Measurements from ENCODE around the gene ZBED4.

ZBED4 gene

DNA sequence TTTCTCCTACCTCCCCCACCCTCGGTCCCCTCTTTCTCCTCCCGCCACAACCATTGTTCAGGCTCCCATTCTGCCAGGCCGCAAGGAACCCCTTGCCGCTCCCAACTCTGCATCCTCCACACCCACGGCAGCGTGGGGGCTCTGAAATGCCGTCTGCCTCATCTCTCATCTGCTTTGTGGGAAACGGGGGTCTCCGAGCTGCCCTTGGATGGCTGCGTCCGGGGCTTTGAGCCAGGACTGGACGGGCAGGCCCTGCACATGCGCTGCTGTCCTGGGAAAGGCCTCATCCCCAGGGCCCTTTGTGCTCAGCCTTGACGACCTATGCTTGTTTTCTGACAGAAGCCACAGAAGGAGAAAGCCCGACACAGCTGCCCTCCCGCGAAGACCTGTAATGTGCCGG lies 73.3 kb downstream of the ZBED4 start:
- DNase-seq, result no peak

DNA sequence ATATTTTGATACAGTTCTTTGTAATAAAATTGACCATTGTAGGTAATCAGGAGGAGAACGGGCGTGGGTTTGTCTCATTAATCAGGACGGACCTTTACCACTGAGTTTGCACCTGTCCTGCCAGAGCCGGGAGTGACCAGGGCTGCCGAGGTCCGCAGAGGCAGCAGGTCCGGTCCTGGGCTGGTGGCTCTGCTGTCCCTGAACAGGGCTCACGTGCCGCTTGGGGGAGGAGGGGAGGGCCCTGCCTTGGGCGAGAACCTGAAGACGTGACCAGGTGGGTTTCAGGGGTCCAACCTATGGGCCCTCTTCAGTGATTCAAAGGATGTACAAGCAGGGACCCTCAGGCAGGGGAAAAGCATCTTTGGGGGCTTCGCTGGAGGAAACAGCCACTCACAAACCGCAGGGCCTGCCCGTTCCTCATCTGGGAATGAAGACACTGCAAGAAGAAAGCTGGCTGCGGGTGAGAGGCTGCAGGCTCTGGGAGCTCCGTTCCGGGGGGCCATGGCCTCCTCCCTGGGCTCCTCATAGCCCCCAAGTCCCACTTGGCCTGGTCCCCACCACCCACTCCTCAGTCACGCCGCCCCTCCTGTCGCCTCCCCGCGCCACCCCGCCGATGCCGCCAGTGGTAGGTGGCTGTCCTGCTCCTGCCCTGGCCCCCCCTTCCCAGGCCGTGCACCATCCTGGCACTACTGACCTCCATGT lies 74.0 kb downstream of the ZBED4 start:
- DNase-seq, result no peak

DNA sequence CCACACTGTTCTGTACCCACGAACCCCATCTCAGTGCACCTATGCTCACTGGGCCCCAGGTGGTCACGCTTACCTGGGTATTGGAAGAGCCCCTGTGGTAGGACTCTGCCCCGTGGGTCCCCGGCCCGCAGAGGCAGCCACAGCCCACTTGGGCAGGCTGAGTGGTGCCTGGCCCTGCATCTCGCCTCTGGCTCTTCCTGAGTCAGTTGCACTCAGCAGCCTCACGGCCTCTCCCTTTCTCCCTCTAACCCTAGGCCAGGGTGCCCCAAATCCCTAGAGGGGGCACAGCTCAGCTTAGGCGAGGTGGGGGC lies 74.5 kb downstream of the ZBED4 start:
- DNase-seq, result no peak

DNA sequence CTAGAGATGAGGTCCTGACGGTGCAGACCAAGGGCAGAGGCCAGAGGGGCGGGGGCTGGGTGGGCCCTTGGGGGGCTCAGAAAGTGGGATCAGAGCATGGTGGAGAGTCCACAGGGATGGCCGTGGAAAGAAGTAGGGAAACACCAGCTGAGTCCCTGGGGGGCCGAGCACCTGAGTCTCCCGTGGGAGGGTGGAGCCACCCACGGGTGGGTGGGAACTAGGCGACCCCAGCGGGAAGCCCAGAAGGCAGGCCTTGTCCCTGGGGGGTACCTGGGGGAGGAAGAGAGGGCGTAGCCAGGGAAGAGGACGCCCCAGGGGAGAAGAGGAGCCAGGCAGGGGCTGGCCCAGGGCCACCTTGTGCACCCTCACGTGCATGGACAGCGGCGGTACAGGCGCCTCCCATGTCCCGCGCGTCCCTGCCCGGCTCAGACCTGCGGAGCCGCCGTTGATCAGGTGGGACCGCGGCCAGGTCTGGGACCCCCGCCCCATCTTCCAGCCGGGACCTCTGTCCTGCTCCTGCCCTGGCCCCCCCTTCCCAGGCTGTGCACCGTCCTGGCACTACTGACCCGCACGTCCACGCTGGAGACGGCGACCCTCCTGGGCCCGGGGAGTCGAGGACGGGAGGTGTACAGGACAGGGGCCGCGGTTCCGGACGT lies 75.0 kb downstream of the ZBED4 start:
- DNase-seq, result no peak

DNA sequence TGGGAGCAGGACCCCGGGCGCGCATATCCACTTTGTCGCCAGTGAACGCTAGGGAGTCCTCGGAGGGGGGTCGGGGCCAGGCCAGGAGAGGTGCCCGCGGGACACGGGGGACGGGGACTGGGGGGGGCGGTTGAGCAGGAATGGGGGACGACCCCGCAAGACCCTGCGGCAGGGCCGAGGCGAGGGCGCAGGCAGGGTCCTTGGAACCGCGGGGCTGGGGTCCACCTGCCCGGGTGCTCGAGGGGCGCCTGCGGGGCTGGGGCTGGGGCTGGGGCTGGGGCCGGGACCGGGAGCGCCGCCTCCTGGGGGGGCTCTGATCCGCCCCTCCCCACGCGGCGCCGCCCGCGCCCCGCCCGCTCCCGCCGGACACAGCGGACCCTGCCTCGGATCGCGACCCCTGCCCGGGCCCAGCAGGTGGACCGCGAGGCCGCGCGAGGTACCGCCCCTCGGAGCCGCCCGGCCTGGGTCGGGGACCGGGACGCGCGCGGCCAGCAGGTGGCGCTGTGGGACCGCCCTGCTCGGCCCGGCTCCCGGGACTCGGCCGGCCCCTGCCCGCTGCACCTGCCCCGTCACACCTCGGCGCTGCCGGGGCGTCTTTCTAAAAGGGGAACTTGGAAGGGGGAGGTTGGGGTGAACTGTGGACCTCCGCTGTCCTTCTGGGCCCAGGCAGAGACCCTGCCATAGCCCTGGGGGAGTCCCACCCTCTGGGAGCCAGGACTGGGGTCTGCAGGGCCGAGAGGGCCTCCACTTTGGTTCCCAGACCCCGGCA lies 75.8 kb downstream of the ZBED4 start:
- DNase-seq, result peak; percentile 48

DNA sequence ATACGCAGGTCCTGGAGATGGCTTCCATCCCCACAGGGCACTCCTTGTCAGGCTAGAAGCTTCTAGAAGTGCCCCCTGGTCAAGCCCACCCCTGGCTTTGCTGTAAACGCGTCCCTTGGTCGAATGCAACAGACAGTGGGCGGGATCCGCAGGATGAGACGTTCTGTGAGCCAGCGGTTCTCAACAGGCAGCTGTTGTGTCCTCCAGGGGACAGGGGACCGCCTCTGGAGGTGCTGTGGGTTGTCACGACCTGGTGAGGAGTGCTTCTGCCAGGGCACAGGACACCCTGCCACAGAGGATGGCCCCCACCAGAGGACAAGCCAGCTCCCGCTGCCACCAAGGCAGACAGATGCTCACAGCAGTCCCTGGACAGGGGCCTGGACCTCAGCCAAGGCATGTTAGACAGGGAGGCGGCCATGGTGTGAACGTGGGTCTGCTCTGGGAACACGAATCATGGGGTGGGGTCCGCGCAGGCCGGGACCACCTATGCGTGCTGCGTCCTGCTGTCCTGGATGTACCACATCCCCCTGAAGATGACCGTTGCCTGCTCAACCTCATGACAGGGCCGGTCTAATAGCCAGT lies 76.4 kb downstream of the ZBED4 start:
- DNase-seq, result no peak

DNA sequence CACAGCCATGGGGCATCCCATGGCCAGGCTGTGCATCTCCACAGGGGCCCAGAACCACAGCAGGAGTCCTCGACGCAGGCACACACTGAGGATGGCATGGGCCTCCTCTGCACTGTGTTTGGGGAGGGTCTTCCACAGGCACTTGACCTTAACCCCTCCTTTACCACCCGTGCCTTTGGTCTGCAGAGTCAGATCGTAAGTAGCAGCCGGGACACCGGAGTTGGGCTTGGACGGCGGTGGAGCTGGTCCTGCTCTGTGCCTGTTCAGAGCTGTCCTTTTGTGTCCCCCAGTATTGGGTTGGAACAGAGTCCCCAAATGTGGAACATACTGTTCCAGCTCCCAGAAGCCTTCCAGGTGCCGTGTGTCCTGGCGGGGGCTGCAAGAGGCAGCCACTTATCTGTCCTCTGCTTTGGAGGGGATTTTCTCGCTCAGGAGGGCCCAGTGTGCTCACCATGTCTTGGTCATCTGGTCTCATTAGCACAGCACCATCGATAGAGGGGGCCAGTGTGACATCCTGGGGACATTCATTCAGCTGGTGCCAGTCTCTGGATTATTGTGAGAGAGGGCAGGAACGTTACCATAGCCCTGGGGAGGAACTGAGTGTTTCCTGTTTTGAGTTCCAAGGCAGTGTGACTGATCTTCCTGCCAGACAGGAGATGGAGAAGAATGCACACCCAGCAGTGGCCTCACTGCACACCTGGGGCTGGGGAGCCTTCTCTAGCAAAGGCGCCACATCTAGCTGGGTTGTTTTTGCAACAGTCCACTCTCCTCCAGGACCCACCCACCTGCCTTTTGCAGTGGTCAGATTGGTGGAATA lies 77.2 kb downstream of the ZBED4 start:
- peak; percentile 80 for DNase-seq

DNA sequence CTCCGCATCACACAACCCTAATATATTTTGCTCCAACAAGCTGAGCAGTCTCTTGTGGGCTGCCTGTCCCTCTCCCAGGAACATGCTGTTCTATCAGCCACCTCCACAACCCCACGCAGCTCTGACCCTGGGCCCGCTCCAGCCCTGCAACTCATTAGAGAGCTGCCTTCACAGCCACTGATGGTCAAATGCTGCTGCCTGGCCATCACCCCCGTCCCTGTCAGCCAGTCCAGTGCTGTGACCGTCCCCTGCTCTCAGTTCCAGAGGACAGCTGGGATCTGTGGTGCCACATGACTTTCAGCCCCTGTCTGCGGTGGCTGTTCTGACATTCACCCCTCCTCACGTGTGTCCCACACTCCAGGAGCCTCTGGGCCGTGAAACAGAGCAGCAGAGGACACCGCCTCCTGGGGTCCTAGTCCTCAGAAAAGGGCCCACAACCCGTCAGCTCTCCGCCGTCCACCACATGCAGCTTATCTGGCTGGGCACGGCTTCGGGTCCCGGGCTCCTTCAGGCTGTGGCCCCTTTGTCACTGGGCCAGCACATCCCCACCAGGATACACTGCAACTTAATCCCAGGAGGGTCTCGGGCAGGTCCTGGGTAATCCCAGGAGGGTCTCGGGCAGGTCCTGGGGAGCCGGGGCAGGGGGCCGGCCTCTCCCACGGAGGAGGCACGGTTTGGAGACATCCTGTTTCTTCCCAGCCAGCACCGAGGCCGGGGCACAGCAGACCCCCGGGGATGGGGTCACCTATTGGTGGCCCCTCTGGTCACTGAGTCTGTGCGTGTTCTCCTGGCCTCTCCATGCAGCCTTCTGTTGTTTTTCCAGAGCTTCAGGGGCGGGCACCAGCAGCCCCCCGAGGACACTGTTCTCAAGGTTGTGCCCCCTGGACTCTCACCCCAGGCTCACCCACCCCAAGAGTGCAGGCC lies 79.9 kb downstream of the ZBED4 start:
- no peak for DNase-seq

DNA sequence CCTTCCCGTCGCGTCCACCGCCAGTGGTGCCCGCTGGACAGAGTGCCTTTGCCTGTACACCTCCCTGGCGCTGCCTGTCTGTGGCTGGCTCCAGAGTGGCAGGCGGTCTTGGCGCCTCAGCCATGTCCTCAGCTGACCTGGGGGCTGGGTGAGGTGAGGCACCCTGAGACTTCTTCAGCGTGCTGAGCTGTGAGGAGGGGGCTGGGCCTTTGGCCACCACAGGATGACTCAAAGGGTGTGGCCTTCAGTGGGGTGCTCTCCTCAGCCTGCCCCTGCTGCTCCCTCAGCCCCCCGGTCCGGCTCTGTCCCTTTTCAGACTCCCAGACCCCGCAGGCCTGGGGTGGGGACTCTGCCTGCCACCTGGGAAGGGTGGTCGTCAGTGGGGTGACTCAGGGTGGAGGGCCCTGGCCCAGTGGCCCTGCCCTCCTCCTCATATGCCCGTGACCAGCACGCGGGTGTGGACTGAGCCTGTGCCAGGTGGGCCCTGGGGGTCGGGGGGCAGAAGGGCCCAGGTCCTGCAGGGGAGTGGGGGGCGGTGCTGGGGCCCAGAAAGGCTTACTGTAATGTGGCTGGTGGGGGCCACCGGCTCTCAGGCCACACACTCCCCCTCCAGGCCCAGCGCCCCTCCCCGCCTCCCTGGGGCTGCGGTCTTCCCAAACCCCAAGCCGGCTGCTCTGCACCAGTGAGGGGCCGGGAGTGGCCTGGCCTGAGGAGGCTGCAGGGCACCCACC lies 80.7 kb downstream of the ZBED4 start:
- DNase-seq, result peak; percentile 38

DNA sequence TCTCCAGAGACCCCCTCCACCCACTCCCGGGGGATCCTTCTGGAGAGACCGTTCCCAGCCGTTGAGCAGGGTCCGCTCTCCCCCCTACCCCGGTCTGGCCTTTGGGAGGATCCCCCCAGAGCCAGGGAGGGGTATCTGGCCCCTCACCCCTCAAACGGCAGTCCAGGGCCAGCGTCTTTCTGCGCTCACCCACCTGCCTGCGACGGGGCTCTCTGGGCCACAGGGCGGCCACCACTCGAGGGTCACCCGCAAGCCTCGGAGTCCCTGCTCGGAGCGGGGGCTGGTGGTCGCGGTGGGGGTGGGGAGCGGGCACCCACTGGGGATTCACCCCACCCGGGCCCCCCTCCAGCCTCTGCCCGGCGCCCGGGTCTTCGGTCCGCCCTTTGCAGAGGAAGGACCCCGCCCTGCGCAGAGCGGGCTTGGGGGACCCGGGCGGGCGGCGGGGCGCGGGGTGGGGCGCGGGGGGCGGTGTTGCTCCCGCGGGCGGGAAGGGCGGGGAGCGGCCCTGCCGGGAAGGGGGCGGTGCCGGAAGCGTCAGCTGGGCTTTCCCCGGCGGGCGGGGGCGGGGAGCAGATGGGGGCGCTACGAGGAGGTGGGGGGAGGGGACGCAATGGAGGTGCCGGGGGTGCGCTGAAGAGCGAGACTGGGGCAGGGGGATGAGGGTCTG lies 81.4 kb downstream of the ZBED4 start:
- DNase-seq, result peak; percentile 86

DNA sequence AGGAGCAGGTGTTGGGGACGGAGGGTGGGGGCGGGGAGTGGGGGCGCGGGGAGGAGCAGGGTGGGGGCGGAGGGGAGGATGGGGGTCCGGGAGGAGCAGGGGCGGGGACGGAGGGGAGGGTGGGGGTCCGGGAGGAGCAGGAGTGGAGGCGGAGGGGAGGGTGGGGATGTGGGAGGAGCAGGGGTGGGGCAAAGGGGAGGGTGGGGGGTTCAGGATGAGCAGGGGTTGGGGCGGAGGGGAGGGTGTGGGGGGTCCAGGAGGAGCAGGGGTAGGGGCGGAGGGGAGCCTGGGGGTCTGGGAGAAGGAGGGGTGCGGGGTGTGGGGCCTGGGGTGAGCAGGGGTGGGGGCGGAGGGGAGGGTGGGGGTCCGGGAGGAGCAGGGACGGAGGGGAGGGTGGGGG lies 81.9 kb downstream of the ZBED4 start:
- no peak for DNase-seq

DNA sequence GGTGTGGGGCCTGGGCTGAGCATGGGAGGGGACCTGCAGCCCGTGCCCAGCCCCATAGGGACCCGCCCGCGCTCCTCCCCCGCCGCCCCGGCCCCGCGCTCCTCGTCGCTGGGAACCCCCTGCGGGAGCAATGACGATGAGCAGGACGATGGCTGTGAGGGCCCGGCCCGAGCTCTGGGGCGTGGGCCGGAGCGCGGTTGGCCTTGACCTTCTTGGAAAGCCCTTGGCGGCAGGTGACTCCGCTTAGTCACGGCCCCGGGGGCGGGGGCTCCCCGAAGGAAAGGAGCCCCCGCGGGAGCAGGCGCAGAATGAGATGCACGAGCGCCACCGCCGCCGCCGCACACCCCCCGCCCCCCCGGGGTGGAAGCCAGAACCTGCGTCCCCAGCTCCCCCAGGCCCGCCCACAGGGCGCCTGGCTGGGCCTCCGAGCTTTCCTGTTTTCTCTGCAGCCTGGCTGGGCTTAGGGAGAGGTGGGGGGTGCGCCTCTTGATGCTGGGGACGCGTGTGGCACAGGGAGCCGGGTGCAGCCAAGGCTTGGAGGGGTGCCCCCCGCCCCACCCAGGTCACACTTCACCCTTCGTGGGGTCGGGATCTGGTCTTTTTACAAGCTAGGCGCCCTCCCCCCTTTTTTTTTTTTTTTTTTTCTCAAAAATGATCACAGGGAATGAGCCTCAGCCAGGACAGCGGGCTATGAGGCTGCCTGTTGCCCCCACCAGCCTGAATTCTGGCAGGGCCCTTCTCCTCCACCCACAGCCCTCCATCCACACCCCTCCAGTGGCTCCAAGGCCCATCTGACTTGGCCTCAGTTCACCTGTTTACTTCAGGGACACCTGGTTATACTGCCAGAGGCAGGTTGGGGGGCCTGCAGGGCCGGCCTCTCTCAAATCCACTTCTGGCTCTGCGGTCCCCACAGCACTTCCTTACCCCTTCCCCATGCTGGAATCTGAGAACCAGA lies 82.7 kb downstream of the ZBED4 start:
- DNase-seq, result peak; percentile 98

DNA sequence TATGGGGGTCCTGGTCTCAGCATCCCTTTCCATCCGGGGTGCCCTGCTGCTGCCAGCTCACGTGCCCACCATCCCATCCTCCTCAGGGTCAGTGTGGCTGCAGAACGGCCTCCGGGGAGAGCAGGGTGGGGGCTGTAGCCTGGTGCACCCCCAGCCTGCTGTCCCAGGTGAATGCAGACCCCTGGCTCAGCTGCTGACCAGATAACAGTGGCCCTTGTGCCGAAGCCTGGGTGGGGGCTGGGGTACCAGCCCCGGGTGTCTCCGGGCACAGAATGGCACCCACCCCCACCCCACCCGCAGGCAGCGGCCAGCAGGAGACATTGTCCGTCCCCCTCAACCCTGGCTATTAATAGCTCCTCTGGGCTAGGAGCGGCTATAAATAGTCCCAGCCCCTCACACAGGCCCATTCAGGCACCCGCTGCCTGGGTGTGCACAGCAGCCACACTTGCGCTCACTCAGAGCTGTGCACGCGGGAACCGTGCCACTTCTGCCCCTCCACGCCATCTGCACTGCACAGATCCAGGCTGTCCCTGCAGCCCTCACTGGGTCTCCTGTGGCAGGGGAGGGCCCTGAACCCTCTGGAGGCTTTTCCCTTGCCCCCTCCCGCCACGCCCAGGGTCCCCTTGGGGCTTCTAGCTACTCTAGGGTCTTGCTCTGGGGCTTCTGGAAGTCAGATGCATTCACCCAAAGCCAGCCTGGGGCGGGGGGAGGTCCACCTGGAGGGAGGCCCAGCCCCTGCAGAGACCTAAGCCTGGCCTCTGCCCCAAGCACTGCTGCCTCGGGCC lies 83.5 kb downstream of the ZBED4 start:
- no peak for DNase-seq

DNA sequence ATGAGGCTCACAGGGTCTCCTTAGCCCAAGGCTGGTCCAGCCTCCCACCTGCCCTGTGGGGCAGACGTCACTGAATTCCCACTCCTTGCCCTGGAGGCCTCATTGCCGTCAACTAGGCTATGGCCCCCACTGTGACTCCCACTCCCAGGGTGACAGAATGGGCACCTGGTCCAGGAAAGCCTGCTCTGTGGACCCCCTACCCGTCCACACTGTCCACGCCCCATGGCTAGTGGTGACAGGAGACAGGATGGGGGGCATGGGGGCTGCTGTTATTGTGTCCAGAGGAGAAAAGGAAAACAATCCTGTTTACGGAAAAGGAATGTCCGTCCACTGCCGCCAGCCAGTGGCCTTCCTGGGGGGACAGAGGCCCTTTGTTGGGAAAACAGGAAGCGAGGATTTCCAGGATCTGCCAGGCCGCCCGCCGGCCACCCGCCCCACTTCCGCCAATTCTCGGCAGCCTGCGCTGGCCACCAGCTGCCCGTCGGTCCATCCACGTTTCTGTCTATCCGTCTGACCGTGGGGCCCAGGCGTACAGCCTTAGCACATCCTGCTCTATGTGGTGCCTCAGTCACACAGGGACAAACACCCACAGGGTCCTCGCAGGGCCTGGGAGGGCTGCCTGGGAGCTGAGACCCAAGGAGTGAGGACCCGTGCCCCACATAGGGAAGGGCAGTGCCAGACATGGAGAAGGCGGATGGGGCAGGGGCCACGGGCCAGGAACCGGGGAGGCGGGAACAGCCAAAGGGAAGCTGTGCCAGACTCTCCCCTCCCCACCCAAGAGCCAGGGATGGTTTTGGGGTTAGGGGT lies 84.3 kb downstream of the ZBED4 start:
- DNase-seq, result no peak

DNA sequence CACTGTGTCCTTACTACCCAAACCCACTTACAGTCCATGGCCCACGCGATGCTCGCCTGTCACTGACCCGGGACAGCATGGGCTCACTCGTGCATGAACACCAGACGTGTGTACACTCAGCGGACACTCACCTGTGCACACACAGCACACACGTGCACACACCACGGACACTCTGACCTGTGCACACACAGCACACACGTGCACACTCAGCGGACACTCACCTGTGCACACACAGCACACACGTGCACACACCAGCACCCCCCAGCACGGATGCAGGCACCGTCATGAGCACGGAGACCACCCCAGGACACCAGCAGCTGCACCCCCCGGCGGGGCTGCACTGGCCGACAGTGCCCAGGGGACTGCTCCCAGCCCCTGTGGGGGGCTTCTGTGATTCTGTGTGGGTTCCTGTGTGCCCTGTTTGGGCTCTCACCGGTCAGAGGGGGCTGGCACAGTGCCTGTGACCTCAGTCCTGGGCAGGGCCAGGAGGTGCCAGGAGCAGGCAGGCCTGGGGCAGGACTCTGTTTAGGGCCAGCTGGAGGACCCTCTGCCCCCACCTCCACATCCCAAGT lies 85.0 kb downstream of the ZBED4 start:
- no peak for DNase-seq
